ENCODE data around the gene HS6ST1. TPM values are rescaled to one million over a fixed set of nuclear protein-coding genes. Genes with fewer than 3 reads are reported as not detected.

The HS6ST1 gene
- total RNA-seq, 1 experiment from 2014 or later: 22.0 TPM

- Histone ChIP-seq H3K27ac (ENCODE audit: low read length) (no peak overlapping the region; the same call in 1 of the 2 replicates), H3K36me3 (ENCODE audit: control insufficient read depth, insufficient read depth, low read length) (no peaks in the 10 kb centered on the region), H3K27me3 (ENCODE audit: control insufficient read depth, insufficient read depth, low read length) (no peaks in the 10 kb centered on the region), H3K4me3 (ENCODE audit: low read depth in 2 of 2, low read length in 2 of 2) (peak overlapping the region; percentile 62 to 78), H3K4me1 (ENCODE audit: control insufficient read depth, insufficient read depth, low read length) (0 out of 2 replicates have a peak, but pooled peaks cover 3% of the 10 kb centered on the region), H3K9me3 (ENCODE audit: control insufficient read depth, insufficient read depth, low read depth, low read length) (no peaks in the 10 kb centered on the region)
- peak; percentile 97 for ATAC-seq
- in situ Hi-C loops (cut with HindIII; ENCODE audit: low pct_unique_long_range_greater_than_20kb, low sequenced_read_pairs) (no loop called here), intact Hi-C loops (cut with micrococcal nuclease; ENCODE audit: unreplicated experiment) (loop anchor here (2.0 to 5.0 kb wide), 3 partner anchors 56 to 170 kb away; partner anchors contain the start of gene HS6ST1)
- BruUV-seq (replicated peaks): no TSS peak
- TF ChIP-seq, protein P1, sequence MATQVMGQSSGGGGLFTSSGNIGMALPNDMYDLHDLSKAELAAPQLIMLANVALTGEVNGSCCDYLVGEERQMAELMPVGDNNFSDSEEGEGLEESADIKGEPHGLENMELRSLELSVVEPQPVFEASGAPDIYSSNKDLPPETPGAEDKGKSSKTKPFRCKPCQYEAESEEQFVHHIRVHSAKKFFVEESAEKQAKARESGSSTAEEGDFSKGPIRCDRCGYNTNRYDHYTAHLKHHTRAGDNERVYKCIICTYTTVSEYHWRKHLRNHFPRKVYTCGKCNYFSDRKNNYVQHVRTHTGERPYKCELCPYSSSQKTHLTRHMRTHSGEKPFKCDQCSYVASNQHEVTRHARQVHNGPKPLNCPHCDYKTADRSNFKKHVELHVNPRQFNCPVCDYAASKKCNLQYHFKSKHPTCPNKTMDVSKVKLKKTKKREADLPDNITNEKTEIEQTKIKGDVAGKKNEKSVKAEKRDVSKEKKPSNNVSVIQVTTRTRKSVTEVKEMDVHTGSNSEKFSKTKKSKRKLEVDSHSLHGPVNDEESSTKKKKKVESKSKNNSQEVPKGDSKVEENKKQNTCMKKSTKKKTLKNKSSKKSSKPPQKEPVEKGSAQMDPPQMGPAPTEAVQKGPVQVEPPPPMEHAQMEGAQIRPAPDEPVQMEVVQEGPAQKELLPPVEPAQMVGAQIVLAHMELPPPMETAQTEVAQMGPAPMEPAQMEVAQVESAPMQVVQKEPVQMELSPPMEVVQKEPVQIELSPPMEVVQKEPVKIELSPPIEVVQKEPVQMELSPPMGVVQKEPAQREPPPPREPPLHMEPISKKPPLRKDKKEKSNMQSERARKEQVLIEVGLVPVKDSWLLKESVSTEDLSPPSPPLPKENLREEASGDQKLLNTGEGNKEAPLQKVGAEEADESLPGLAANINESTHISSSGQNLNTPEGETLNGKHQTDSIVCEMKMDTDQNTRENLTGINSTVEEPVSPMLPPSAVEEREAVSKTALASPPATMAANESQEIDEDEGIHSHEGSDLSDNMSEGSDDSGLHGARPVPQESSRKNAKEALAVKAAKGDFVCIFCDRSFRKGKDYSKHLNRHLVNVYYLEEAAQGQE (IDR thresholded peaks at IDR 0.05; ENCODE audit: insufficient read depth in 1 of 2, low read depth in 2 of 2, low read length in 1 of 2): no peak
- TF ChIP-seq, protein P2, sequence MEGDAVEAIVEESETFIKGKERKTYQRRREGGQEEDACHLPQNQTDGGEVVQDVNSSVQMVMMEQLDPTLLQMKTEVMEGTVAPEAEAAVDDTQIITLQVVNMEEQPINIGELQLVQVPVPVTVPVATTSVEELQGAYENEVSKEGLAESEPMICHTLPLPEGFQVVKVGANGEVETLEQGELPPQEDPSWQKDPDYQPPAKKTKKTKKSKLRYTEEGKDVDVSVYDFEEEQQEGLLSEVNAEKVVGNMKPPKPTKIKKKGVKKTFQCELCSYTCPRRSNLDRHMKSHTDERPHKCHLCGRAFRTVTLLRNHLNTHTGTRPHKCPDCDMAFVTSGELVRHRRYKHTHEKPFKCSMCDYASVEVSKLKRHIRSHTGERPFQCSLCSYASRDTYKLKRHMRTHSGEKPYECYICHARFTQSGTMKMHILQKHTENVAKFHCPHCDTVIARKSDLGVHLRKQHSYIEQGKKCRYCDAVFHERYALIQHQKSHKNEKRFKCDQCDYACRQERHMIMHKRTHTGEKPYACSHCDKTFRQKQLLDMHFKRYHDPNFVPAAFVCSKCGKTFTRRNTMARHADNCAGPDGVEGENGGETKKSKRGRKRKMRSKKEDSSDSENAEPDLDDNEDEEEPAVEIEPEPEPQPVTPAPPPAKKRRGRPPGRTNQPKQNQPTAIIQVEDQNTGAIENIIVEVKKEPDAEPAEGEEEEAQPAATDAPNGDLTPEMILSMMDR (IDR thresholded peaks at IDR 0.05): peak; percentile 96
- CTCF ChIA-PET: no interaction called here
- peak; percentile 35 for DNase-seq (ENCODE audit: low read depth, low spot score)
- POLR2A ChIA-PET: interaction anchor here (0.6 kb wide), 2 partner anchors 22 to 350 kb away, joined by 3 to 8 read pairs; no protein-coding TSS in a partner anchor
Measured at GRCh38 chr2:128232965-128233789, 85.5 kb downstream of the HS6ST1 start.

- 0 out of 2 replicates have a peak, but pooled peaks cover 3% of the 10 kb centered on the region for H3K4me1 ChIP-seq (ENCODE audit: control insufficient read depth, insufficient read depth, low read length)
- no peaks in the 10 kb centered on the region for H3K36me3 ChIP-seq (ENCODE audit: control insufficient read depth, insufficient read depth, low read length)
- CTCF ChIA-PET: no interaction called here
- POLR2A ChIA-PET: no interaction called here
- no peaks in the 10 kb centered on the region for H3K9me3 ChIP-seq (ENCODE audit: control insufficient read depth, insufficient read depth, low read depth, low read length)
- no peak overlapping the region for H3K27ac ChIP-seq (ENCODE audit: low read length)
- intact Hi-C loops (cut with micrococcal nuclease; ENCODE audit: unreplicated experiment) (no loop called here), in situ Hi-C loops (cut with HindIII; ENCODE audit: low pct_unique_long_range_greater_than_20kb, low sequenced_read_pairs) (no loop called here)
- DNase-seq (ENCODE audit: low read depth, low spot score) (peak; percentile 57), ATAC-seq (no peak)
- no TSS peak for BruUV-seq (replicated peaks)
- no peaks in the 10 kb centered on the region for H3K27me3 ChIP-seq (ENCODE audit: control insufficient read depth, insufficient read depth, low read length)
- no peak overlapping the region for H3K4me3 ChIP-seq (ENCODE audit: low read depth in 2 of 2, low read length in 2 of 2)
- TF ChIP-seq POLR2AphosphoS5 (IDR thresholded peaks at IDR 0.05; ENCODE audit: low read depth, low read length) (no peak), TCF7L2 (IDR thresholded peaks at IDR 0.05; ENCODE audit: low read depth, low read length) (no peak), SIN3A (IDR thresholded peaks at IDR 0.05; ENCODE audit: borderline replicate concordance, insufficient read depth, low read depth, low read length) (no peak)
- TF ChIP-seq, protein P1 (IDR thresholded peaks at IDR 0.05; ENCODE audit: insufficient read depth in 1 of 2, low read depth in 2 of 2, low read length in 1 of 2): no peak
- TF ChIP-seq, protein P2 (IDR thresholded peaks at IDR 0.05): no peak
Measured at GRCh38 chr2:128228894-128229293, 89.8 kb downstream of the HS6ST1 start.

All from Panc1 (cell line).